Measurements from ENCODE around the gene RNF207. TPM values are rescaled to one million over a fixed set of nuclear protein-coding genes. Genes with fewer than 3 reads are reported as not detected.

RNF207 gene
- total RNA-seq, 1 donor from 2014 or later = 91.0 TPM

DNA sequence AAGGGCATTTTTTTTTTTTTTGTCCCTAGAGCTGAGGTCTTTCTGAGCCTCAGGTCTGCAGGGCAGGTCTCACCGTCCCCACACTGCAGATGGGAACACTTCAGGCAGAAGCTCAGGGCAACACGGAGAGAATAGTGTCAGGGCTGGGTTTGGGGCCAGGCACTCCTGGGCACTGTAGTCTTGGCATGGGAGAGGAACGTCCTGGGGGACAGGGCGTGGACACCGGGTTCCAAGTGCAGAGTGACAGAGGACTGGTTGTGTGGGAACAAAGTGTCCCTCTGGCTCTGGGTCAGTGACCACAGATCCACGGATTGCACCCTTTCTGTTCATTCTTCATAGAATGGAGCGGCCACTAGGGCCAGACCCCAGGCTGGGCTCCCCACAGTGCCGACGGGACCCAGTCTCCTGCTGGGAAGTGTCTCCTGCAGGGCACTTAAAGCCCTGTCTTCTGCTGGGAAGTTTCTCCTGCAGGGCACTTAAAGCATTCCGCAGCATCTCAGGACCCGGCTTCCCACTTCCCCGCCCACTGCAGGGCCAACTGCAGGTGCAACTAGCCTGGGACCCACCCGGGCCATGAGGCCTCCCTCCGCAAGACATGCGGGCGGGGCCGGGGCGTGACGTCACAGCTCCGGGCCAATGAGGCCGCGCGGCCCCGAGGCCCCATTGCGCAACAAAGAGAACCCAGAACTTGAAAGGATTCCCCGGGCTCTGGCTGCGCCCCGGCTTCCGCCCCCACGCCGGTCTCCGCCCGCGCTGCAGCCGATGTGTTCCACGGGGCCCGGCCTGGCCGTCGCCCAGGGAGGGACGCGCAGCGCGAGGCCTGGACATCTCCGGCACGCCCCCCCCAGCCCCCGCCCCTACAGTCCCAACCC lies 53.8 kb downstream of the RNF207 start:
- no peak for DNase-seq (ENCODE audit: low spot score)
- intact Hi-C loops (cut with DNase I) = no loop called here

DNA sequence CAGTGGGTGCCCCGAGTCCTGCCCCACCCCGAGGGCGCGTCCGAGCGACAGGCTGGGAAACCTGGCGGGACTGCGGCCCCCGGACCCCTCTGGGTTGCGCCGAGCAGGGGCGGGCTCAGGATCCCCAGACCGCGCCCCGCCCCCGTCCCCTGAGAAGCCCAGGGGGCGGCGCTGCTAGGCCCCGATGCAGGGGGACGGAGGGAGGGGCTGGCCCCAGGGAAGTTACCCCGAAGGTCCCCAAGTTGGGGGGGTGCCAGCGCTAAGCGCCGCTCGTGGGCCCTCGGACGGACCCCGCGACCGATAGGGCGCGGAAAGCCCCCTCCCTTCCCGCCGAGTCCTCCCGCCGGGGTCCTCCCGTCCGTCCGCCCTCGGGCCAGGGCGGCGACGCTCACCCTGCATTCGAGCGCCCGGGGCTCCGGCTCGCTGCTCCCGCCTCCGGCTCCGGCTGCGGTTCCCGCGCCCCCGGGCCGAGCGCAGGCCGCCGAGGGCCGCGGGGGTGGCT lies 54.6 kb downstream of the RNF207 start:
- DNase-seq (ENCODE audit: low spot score) = no peak
- intact Hi-C loops (cut with DNase I) = no loop called here

DNA sequence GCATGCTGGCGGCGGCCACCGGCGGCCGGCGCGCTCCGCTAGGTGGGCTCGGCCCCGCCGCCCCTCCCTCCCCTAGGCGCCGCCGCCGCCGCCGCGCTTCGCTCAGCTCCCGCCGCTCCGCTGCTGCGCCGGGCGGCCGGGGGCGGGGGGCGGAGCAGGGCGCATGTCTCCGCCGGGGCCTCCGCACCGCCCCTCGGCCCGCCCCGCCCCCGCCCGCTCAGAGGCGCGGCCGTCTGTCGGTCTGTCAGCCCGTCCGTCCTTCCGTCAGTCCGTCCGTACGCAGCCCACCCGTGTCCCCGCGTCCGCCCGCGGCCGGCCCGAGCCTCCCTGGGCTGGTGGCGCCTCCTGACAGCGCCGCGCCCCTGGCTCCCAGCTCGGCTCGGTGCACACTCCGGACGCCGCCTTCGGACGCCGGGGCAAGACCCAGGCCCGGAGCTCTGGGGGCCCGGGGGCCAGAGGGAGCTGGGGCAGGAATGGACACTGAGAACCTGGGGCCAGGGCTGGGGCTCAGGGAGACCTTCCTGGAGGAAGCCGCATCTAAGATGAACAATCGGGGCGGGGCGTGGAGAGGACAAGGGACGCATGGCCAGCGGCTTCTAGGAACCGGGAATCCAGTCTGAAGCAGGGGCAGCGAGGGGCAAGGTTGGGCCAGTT lies 55.2 kb downstream of the RNF207 start, which contains the start of gene GPR153:
TSS of gene GPR153 (minus strand) at position 138 of the 654 bp plus-strand sequence. CDS start 6,193 bp downstream, outside the sequence.
- intact Hi-C loops (cut with DNase I) = no loop called here
- DNase-seq (ENCODE audit: low spot score) = no peak

DNA sequence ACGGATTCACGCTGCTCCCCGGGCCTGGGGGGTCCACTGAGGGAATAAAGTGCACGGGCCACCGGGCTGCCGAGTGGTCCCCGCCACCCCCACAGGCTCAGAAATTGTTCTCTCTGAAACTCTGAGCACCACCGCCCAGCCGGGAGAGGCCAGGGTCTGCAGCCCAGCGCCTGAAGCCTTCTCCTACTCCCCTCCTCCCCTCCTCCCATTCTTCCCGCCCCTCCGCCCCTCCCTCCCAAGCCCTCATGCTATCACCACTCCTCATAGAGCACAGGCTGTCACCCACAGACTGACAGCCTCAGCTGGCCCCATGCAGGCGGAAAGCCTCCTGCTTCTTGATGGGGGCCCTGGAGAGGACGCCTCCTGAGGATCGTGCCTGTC lies 55.7 kb downstream of the RNF207 start:
- intact Hi-C loops (cut with DNase I) = no loop called here
- no peak for DNase-seq (ENCODE audit: low spot score)

DNA sequence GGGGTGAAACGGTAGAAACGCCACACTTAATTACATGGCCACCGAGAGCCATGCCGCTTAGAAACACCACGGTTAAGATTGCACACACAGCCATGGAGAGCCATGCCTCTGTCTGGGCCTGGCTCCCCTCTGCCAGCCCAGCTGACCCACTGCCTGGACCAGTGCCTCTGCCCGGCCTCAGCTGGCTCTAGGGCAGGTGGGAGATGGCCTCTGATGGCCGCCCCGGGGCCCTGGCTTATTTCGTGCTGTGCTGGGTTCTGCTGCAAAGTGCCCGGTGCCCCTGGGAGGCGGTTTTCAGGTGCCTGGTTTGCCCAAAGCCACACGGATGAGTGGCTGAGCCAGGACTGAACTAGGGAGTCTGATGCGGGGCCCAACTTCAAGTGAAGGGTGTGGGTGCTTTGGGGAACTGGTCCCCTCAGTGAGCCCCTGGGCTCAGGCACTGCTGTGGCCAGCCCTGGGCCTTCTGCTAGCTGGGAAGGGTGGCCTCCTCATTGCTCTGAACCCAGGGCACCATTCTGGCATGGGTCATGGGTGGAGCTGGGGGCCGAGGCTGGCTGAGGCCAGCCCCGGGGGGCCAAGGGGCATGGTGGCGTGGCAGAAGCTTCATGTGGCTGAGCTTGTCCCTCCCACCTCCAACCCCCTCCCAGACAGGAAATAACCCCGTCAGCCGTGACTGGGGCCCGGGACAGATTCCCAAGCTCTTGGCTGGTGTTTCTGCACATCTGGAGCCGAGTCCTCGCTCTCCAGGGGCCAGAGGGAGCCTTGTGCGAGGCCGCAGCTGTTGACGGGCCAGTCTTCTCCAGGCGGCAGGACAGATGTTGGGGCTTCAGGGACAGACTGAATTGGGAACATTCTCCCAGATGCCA lies 56.9 kb downstream of the RNF207 start:
- intact Hi-C loops (cut with DNase I) = no loop called here
- no peak for DNase-seq (ENCODE audit: low spot score)

DNA sequence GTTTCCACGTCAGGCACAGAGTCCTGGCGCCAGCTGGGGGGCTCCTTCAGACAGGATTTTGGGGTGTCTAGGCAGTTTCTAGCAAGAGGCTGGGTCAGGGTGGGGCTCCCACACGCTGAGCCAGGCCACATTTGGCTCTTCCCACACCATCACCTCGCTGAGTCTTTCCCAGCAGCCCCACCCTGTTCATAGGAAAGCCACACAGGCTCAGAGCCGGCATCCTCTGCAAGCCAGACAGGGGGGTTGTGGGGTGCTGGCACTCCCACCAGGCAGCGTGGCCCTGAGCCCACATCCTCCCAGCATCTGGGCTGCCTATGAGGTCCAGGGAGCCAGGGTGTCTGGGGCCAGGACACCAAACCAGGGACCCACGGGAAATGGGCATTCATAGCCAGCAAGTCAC lies 57.8 kb downstream of the RNF207 start:
- no peak for DNase-seq (ENCODE audit: low spot score)
- intact Hi-C loops (cut with DNase I) = no loop called here

DNA sequence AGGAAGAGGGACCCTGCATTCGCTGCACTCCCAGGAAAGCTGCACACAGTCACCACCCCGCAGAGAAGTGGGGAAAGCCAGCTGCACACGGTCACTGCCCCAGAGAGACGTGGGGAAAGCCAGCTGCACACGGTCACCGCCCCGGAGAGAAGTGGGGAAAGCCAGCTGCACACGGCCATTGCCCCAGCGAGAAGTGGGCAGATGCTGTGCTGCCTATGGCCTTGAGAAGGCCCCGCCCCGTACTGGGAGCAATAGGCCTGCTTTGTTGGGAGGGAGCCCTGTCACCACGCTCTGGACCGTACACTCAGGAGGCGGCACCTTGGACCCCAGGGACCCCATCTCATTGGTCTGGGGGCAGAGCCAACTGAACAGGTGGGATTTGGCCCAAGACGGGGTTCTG lies 59.2 kb downstream of the RNF207 start:
- DNase-seq (ENCODE audit: low spot score) = no peak
- intact Hi-C loops (cut with DNase I) = no loop called here

DNA sequence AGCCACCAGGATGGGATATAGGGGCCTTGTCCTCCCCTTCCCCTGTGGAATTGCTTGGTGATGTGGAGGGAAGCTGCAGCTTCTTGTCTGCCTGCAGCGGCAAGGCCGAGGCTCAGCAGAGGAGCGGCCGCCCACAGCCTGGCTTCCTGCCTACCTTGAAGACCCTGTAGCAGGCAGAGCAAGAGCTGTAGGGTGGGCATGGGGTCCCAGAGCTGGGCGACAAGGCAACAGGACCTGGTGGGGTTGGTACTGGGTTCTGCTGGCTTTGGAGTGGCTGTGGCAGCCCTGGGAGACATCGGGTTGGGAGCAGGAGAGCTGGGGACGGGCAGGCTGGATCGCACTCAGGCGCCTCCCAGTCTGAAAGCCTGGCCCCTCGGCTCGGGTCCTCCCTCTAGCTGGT lies 60.7 kb downstream of the RNF207 start:
- no peak for DNase-seq (ENCODE audit: low spot score)
- intact Hi-C loops (cut with DNase I) = no loop called here

DNA sequence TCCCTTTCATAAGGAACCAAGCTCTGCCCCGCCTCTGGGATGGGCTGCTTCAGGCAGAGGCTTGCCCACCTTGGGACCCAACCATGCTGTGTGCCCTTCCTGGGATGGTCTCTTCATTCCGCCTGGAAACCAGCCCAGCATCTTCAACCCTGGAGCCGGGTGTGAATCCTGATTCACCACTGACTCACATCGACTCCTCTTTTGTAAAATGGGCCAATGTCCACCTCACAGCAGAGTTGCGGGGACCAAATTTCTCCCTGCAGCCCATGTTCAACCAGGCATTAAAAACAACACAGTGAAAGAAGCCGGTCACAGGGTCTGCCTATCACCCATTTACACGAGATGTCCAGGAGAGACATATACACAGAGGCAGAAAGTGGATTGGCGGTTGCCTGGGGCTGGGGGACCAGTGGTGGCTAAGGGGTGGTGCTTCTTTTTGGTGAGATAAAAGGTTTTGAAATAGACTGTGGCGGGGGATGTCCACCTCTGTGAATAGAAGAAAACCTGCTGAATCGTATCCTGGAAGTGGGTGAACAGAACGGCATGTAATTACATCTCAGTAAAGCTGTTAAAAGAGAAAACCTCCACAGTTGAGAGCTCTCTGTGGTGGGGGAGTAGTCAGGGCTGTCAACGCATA lies 61.9 kb downstream of the RNF207 start:
- no peak for DNase-seq (ENCODE audit: low spot score)
- intact Hi-C loops (cut with DNase I) = no loop called here

DNA sequence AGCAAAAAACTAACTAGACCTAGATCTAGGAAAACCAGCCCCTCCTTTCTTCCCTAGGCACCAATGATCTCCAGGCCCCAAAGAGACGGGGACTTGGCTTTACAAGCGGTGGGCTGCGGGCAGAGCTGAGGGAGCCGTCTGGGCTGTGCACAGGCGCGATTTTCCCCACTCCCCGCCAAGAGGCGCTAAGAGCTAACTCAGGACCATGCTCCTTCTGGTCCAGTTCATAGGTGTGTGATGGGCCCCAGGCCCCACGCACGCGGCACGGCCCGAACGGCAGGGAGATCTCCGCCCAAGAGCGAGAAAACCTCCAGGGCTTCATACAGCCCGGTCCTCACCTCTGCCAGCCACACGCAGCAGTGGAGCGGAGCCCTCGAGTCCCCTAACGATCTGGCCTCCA lies 62.5 kb downstream of the RNF207 start:
- no peak for DNase-seq (ENCODE audit: low spot score)
- intact Hi-C loops (cut with DNase I) = no loop called here

DNA sequence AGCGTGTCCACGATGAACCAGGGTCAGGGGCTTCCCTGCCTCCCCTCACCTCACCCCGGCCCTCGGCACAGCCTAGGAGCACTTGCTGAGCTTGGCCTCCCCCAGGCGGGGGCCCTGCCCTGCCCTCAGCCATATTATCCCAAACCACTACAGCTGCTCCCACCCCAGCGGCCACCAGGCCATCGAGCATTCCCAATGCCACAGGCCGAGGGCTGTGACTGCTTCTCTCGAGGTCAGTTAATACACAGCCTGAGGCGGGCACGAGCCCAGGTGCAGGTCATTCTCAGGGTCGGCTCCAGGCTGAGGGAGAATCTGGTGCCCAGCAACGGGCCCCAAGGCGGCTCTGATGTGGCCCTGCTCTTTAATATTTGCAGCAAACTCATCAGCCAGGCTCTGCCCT lies 63.4 kb downstream of the RNF207 start:
- no peak for DNase-seq (ENCODE audit: low spot score)
- intact Hi-C loops (cut with DNase I) = no loop called here

DNA sequence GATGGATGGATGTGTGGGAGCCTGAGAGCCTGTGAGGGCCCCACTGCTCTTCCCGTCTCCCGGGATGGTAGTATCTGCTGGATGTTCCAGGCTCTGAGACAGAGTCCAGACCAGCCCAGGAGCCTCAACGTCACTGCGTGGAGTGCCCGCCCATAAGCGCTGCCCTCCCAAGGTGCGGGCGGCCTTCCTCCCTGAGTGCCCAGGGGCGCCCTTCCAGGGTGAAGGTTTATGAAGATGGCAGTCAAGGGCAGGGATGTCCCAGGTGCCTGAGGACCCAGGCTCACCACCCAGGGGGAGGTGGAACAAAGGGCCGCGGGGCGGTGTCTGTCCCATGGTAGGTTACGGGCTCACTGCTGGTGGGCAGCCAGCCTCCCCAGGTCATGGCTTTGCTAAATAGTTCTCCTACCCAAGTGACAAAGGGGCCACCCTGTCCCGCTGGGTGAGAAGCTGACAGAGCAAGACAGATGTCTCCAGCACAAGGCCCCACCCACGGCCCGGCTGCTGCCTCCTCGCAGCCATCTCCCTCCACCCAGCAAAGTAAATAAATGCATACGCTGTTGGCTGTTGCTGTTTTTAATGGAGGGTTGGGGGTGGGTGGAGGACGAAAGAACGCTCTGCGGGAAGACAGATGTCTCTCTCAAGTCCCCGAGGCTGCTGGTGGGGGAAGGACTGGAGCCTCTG lies 63.9 kb downstream of the RNF207 start:
- intact Hi-C loops (cut with DNase I) = no loop called here
- no peak for DNase-seq (ENCODE audit: low spot score)

DNA sequence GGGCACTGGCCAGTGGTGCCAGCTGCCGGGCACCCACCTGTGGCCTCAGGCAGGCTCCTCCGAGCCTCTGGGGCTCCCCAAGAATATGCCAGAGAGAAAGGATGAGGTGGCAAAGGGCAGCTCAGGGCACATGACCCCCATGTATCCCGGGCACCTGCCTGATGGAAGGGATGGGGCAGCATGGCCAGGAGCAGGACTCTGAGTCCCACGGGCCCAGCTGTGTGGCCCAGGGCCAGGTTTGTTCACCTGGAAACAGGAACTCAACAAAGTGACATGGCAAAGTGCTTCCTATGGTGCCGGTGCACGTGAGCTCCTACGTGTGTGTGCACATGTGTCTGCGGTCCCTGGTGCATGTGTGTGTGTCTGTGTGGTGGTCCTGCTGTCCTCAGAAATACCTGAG lies 64.5 kb downstream of the RNF207 start:
- intact Hi-C loops (cut with DNase I) = no loop called here
- no peak for DNase-seq (ENCODE audit: low spot score)

Other genes starting within 250 kb of the RNF207 start
- gene NPHP4, start 213.7 kb upstream of the RNF207 start, total RNA-seq = 6.6 TPM
- gene KCNAB2, start 160.2 kb upstream of the RNF207 start, total RNA-seq = 19.3 TPM
- 0.81 TPM for gene CHD5, start 25.8 kb upstream of the RNF207 start, total RNA-seq
- 205 TPM for gene RPL22, start 6.5 kb upstream of the RNF207 start, total RNA-seq
- gene ICMT, start 29.8 kb downstream of the RNF207 start, total RNA-seq = 71.2 TPM
- gene HES3, start 38.1 kb downstream of the RNF207 start, total RNA-seq = not detected
- 7.0 TPM for gene GPR153, start 55.0 kb downstream of the RNF207 start, total RNA-seq
- 13.8 TPM for gene ACOT7, start 187.6 kb downstream of the RNF207 start, total RNA-seq
- not detected for gene HES2, start 213.8 kb downstream of the RNF207 start, total RNA-seq
- gene ESPN, start 218.7 kb downstream of the RNF207 start, total RNA-seq = 0.32 TPM